NCI-H446 treated with DMSO at 0.1 percent for 48 hours (cell line): Measurements from ENCODE around the gene TFCP2.

Experiments used
- DNase-seq: peaks from one replicate; lab custom pipeline; 2025; lab: John Stamatoyannopoulos, UW

The TFCP2 gene

GRCh38 chr12:51196547-51196946 lies 23.6 kb upstream of the TFCP2 start:
- no peak for DNase-seq

GRCh38 chr12:51195841-51196240 lies 22.9 kb upstream of the TFCP2 start:
- no peak for DNase-seq

GRCh38 chr12:51192284-51192671 lies 19.3 kb upstream of the TFCP2 start:
- no peak for DNase-seq

GRCh38 chr12:51191516-51192283 lies 18.8 kb upstream of the TFCP2 start:
- no peak for DNase-seq

GRCh38 chr12:51190820-51191219 lies 17.9 kb upstream of the TFCP2 start:
- no peak for DNase-seq

- DNase-seq = no peak
Measured at GRCh38 chr12:51189790-51190355, 16.9 kb upstream of the TFCP2 start.

- DNase-seq = no peak
Measured at GRCh38 chr12:51188359-51189051, 15.6 kb upstream of the TFCP2 start.

GRCh38 chr12:51187370-51187987 lies 14.5 kb upstream of the TFCP2 start:
- no peak for DNase-seq

- no peak for DNase-seq
Measured at GRCh38 chr12:51186465-51187085, 13.6 kb upstream of the TFCP2 start.

GRCh38 chr12:51185171-51185717 lies 12.3 kb upstream of the TFCP2 start:
- no peak for DNase-seq

GRCh38 chr12:51183816-51184215 lies 10.9 kb upstream of the TFCP2 start:
- DNase-seq = peak; percentile 17

GRCh38 chr12:51183349-51183748 lies 10.4 kb upstream of the TFCP2 start:
- DNase-seq = no peak

GRCh38 chr12:51181558-51181957 lies 8.6 kb upstream of the TFCP2 start:
- no peak for DNase-seq

GRCh38 chr12:51177897-51178296 lies 5.0 kb upstream of the TFCP2 start:
- DNase-seq = no peak

GRCh38 chr12:51174501-51174900 lies 1.6 kb upstream of the TFCP2 start:
- DNase-seq = no peak

GRCh38 chr12:51171884-51172514 lies 936 bp downstream of the TFCP2 start:
- DNase-seq = no peak

GRCh38 chr12:51163795-51164194 lies 9.1 kb downstream of the TFCP2 start:
- DNase-seq = no peak

- DNase-seq = no peak
Measured at GRCh38 chr12:51162217-51162616, 10.7 kb downstream of the TFCP2 start.

- no peak for DNase-seq
Measured at GRCh38 chr12:51160814-51161459, 12.0 kb downstream of the TFCP2 start.

GRCh38 chr12:51156245-51156765 lies 16.6 kb downstream of the TFCP2 start:
- DNase-seq = no peak

- no peak for DNase-seq
Measured at GRCh38 chr12:51152953-51153352, 20.0 kb downstream of the TFCP2 start.
